ENCODE data around the gene SESN3. TPM values are rescaled to one million over a fixed set of nuclear protein-coding genes. Genes with fewer than 3 reads are reported as not detected.
"Not testable (repeated sequence)": the region's sequence is repeated elsewhere in the genome, so short reads cannot be mapped to it uniquely, and the experiment has no call there.

SESN3 gene
- total RNA-seq, 2 experiments from 2014 or later: 8.4 to 12.3 TPM

GRCh38 chr11:95219599-95219998 is 11.4 kb downstream of the SESN3 start:
- ChIA-PET POLR2A (no interaction called here), CTCF (no interaction called here)
- Mint-ChIP-seq H3K4me3 (no peak overlapping the region), H3K9me3 (ENCODE audit: low read depth) (no peaks in the 10 kb centered on the region), H3K4me1 (peaks cover 20% of the 10 kb centered on the region), H3K36me3 (ENCODE audit: low read depth) (peaks cover 4% of the 10 kb centered on the region), H3K27ac (no peak overlapping the region), H3K27me3 (no peaks in the 10 kb centered on the region)
- DNase-seq (no peak), ATAC-seq (no peak)
- intact Hi-C loops (cut with DNase I, micrococcal nuclease): no loop called here

- H3K36me3 Mint-ChIP-seq (ENCODE audit: low read depth): peaks cover 4% of the 10 kb centered on the region
- ATAC-seq (no peak), DNase-seq (no peak)
- POLR2A ChIA-PET: no interaction called here
- no peak overlapping the region for H3K27ac Mint-ChIP-seq
- no peak overlapping the region for H3K4me3 Mint-ChIP-seq
- H3K27me3 Mint-ChIP-seq: no peaks in the 10 kb centered on the region
- intact Hi-C loops (cut with DNase I, micrococcal nuclease): no loop called here
- CTCF ChIA-PET: no interaction called here
- H3K4me1 Mint-ChIP-seq: peaks cover 23% of the 10 kb centered on the region
- H3K9me3 Mint-ChIP-seq (ENCODE audit: low read depth): no peaks in the 10 kb centered on the region
Observed at GRCh38 chr11:95218149-95218548, 12.9 kb downstream of the SESN3 start.

- intact Hi-C loops (cut with DNase I, micrococcal nuclease): no loop called here
- ChIA-PET POLR2A (interaction anchor here (0.6 kb wide), 1 partner anchor 561 kb away, joined by 3 read pairs; no protein-coding TSS in a partner anchor), CTCF (interaction anchor here (0.6 to 1.8 kb wide), 5 partner anchors 11 to 505 kb away, joined by 3 to 6 read pairs (median 3); no protein-coding TSS in a partner anchor)
- H3K4me3 Mint-ChIP-seq: no peak overlapping the region
- peaks cover 22% of the 10 kb centered on the region for H3K4me1 Mint-ChIP-seq
- no peak overlapping the region for H3K27ac Mint-ChIP-seq
- H3K27me3 Mint-ChIP-seq: no peaks in the 10 kb centered on the region
- ATAC-seq: no peak
- no peak for DNase-seq
- H3K9me3 Mint-ChIP-seq (ENCODE audit: low read depth): peaks cover 3% of the 10 kb centered on the region
- peaks cover 16% of the 10 kb centered on the region for H3K36me3 Mint-ChIP-seq (ENCODE audit: low read depth)
Observed at GRCh38 chr11:95212609-95213008, 18.4 kb downstream of the SESN3 start.

DNA sequence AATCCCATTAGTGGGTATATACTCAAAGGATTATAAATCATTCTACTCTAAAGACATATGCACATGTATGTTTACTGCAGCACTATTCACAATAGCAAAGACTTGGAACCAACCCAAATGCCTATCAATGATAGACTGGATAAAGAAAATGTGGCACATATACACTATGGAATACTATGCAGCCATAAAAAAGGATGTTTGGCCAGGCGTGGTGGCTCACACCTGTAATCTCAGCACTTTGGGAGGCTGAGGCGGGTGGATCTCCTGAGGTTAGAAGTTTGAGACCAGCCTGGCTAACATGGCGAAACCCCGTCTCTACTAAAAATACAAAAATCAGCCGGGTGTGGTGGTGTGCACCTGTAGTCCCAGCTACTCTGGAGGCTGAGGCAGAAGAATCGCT is 21.5 kb downstream of the SESN3 start:
- ATAC-seq; H3K4me3 Mint-ChIP-seq; H3K27ac Mint-ChIP-seq; H3K27me3 Mint-ChIP-seq; H3K9me3 Mint-ChIP-seq (ENCODE audit: low read depth); intact Hi-C loops (cut with DNase I, micrococcal nuclease); DNase-seq: not testable (repeated sequence)
- CTCF ChIA-PET: interaction anchor here (2.9 kb wide), 1 partner anchor 10 kb away, joined by 13 read pairs; no protein-coding TSS in a partner anchor
- H3K4me1 Mint-ChIP-seq: peaks cover 29% of the 10 kb centered on the region
- H3K36me3 Mint-ChIP-seq (ENCODE audit: low read depth): peaks cover 16% of the 10 kb centered on the region
- POLR2A ChIA-PET: interaction anchor here (0.6 kb wide), 1 partner anchor 233 kb away, joined by 6 read pairs; no protein-coding TSS in a partner anchor

GRCh38 chr11:95200781-95201457 is 30.1 kb downstream of the SESN3 start:
- Mint-ChIP-seq H3K4me3 (no peak overlapping the region), H3K9me3 (ENCODE audit: low read depth) (no peaks in the 10 kb centered on the region), H3K27me3 (no peaks in the 10 kb centered on the region), H3K27ac (no peak overlapping the region), H3K36me3 (ENCODE audit: low read depth) (no peaks in the 10 kb centered on the region), H3K4me1 (peaks cover 46% of the 10 kb centered on the region)
- POLR2A ChIA-PET: interaction anchor here (1.2 kb wide), 1 partner anchor 30 kb away, joined by 3 read pairs; the partner anchor contains the start of gene SESN3
- intact Hi-C loops (cut with DNase I, micrococcal nuclease): no loop called here
- CTCF ChIA-PET: interaction anchor here (0.6 to 3.4 kb wide), 11 partner anchors 10 to 565 kb away, joined by 3 to 13 read pairs (median 3); no protein-coding TSS in a partner anchor
- ATAC-seq (peak; percentile 64), DNase-seq (no peak)

DNA sequence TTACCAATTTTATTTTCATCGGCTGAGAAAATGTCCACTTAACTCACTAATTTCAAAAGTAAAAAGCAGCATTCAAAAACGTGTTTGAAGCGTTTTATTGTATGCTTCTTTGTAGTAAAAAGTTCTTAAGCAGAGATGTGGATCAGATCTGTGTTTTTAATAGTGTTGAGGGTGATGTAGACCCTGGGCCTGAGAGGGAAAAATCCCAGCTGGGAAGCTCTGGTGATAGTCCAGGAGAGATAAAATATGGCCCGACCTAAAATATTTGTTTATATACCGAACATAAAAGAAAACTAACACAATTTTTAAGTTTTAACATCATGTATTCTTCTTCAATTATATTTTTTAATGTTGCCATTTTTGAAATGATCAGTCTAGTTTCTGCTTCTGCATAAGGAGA is 35.2 kb downstream of the SESN3 start:
- no peaks in the 10 kb centered on the region for H3K9me3 Mint-ChIP-seq (ENCODE audit: low read depth)
- intact Hi-C loops (cut with DNase I, micrococcal nuclease): no loop called here
- ChIA-PET CTCF (no interaction called here), POLR2A (no interaction called here)
- ATAC-seq: no peak
- DNase-seq: no peak
- H3K36me3 Mint-ChIP-seq (ENCODE audit: low read depth): peaks cover 6% of the 10 kb centered on the region
- H3K4me1 Mint-ChIP-seq: peaks cover 35% of the 10 kb centered on the region
- no peak overlapping the region for H3K4me3 Mint-ChIP-seq
- no peaks in the 10 kb centered on the region for H3K27me3 Mint-ChIP-seq
- H3K27ac Mint-ChIP-seq: no peak overlapping the region

DNA sequence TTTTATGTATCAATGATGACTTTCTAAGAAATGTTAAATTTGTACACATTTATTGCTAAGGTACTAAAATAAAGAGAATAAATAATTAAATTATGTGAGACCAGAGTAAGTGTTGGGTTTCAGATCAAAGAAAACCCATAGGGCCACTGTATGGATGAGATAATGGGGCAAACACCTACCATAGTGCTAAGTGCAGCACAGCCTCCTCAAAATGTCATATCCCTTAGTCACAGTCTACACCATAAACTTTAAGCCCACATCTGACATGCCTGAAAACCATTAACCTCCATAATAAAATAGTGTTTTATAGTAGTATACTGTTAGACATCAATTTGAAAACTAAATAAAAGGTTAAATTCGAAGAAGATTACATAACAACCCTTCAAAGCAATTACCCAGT is 37.5 kb downstream of the SESN3 start:
- peaks cover 12% of the 10 kb centered on the region for H3K36me3 Mint-ChIP-seq (ENCODE audit: low read depth)
- ATAC-seq: peak; percentile 61
- intact Hi-C loops (cut with DNase I, micrococcal nuclease): no loop called here
- no peak overlapping the region for H3K4me3 Mint-ChIP-seq
- H3K27me3 Mint-ChIP-seq: no peaks in the 10 kb centered on the region
- ChIA-PET CTCF (no interaction called here), POLR2A (no interaction called here)
- H3K4me1 Mint-ChIP-seq: peaks cover 35% of the 10 kb centered on the region
- DNase-seq: no peak
- H3K9me3 Mint-ChIP-seq (ENCODE audit: low read depth): no peaks in the 10 kb centered on the region
- H3K27ac Mint-ChIP-seq: no peak overlapping the region

GRCh38 chr11:95192717-95193116 is 38.3 kb downstream of the SESN3 start:
- intact Hi-C loops (cut with DNase I, micrococcal nuclease): no loop called here
- ChIA-PET CTCF (interaction anchor here (1.0 to 1.4 kb wide), 2 partner anchors 11 to 34 kb away, joined by 4 to 5 read pairs; no protein-coding TSS in a partner anchor), POLR2A (no interaction called here)
- no peak overlapping the region for H3K27ac Mint-ChIP-seq
- no peak for ATAC-seq
- no peak overlapping the region for H3K4me3 Mint-ChIP-seq
- H3K9me3 Mint-ChIP-seq (ENCODE audit: low read depth): no peaks in the 10 kb centered on the region
- DNase-seq: no peak
- H3K4me1 Mint-ChIP-seq: peaks cover 33% of the 10 kb centered on the region
- H3K27me3 Mint-ChIP-seq: no peaks in the 10 kb centered on the region
- peaks cover 14% of the 10 kb centered on the region for H3K36me3 Mint-ChIP-seq (ENCODE audit: low read depth)

DNA sequence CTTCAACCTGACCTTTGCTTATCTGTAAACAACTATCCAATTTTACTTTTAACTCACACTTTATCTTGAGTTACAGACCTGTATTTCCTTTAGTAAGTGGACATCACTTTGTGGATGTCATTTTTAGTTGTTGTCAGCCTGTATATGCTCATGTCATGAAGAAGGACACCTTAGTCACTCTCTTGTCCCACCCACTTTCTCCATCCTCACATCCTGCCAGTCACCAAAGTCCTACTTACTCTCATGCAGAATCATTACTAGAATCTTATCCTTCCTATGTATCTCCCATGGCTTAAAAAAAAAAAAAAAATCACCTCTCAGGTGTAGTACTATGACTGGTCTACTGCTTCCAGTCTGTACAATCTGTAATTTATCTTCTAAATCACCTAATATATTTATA is 43.3 kb downstream of the SESN3 start:
- Mint-ChIP-seq H3K9me3 (ENCODE audit: low read depth) (no peaks in the 10 kb centered on the region), H3K27me3 (no peaks in the 10 kb centered on the region), H3K36me3 (ENCODE audit: low read depth) (peaks cover 27% of the 10 kb centered on the region), H3K27ac (peak overlapping the region; percentile 16), H3K4me1 (peaks cover 21% of the 10 kb centered on the region), H3K4me3 (no peak overlapping the region)
- peak; percentile 13 for DNase-seq
- POLR2A ChIA-PET: no interaction called here
- intact Hi-C loops (cut with DNase I, micrococcal nuclease): no loop called here
- CTCF ChIA-PET: interaction anchor here (0.6 to 0.7 kb wide), 2 partner anchors 657 to 1865 kb away, joined by 3 to 4 read pairs; no protein-coding TSS in a partner anchor
- ATAC-seq: peak; percentile 90

DNA sequence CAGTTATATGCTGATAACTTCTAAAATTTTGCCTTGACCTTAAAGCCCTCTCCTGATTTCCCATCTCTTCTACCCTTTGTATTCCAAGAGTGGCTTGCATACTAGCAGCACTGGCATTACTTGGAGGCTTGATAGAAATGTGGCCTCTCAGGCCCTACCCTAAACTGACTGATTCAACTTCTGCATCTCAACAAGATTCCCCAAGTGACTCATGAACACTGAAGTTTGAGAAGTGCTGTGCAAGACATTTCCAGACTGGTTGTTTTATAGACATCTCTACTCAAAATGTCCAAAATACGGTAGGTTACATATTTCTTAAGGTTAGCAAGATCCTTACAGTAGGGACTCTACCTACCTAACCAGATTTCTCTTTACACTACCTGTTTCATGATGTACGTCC is 48.6 kb downstream of the SESN3 start:
- DNase-seq: no peak
- Mint-ChIP-seq H3K36me3 (ENCODE audit: low read depth) (peaks cover 14% of the 10 kb centered on the region), H3K27me3 (no peaks in the 10 kb centered on the region), H3K27ac (peak overlapping the region; percentile 9), H3K9me3 (ENCODE audit: low read depth) (no peaks in the 10 kb centered on the region), H3K4me3 (no peak overlapping the region), H3K4me1 (peaks cover 19% of the 10 kb centered on the region)
- peak; percentile 89 for ATAC-seq
- intact Hi-C loops (cut with DNase I, micrococcal nuclease): no loop called here
- CTCF ChIA-PET: interaction anchor here (1.0 kb wide), 1 partner anchor 10 kb away, joined by 4 read pairs; no protein-coding TSS in a partner anchor
- POLR2A ChIA-PET: no interaction called here

DNA sequence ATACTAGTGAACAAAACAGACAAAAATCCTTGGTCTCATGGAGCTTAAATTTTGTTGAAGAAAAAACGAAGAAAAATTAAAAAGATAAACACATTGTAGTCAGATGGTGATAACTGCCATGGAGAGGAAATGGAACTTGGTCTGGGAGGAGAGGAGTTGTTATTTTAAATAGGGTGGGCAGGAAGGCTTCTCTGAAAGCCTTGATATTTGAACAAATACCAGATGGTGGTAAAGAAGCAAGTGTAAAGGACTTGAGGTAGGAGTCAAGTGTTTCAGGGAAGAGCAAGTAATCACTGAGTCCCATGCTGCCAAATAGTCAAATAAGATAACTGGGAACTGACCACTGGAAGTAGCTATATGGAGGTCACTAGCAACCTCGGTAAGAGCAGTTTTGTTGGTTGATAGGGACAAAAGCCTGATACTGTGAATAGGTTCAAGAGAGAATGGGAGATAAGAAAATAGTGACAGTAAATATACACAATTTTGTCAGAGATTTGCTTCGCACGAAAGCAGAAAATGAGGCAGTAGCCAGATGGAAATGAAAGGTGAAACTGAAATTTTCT is 55.1 kb downstream of the SESN3 start:
- Mint-ChIP-seq H3K9me3 (ENCODE audit: low read depth) (no peaks in the 10 kb centered on the region), H3K27ac (no peak overlapping the region), H3K4me3 (no peak overlapping the region), H3K4me1 (peaks cover 3% of the 10 kb centered on the region), H3K36me3 (ENCODE audit: low read depth) (peaks cover 10% of the 10 kb centered on the region), H3K27me3 (no peaks in the 10 kb centered on the region)
- DNase-seq (no peak), ATAC-seq (no peak)
- intact Hi-C loops (cut with DNase I, micrococcal nuclease): no loop called here
- ChIA-PET CTCF (interaction anchor here (1.2 to 1.7 kb wide), 3 partner anchors 10 to 16 kb away, joined by 3 to 5 read pairs (median 3); no protein-coding TSS in a partner anchor), POLR2A (no interaction called here)

GRCh38 chr11:95170294-95170693 is 60.7 kb downstream of the SESN3 start:
- ChIA-PET CTCF (interaction anchor here (0.8 to 1.5 kb wide), 2 partner anchors 10 to 666 kb away, joined by 3 to 6 read pairs; no protein-coding TSS in a partner anchor), POLR2A (no interaction called here)
- intact Hi-C loops (cut with DNase I, micrococcal nuclease): no loop called here
- Mint-ChIP-seq H3K27me3 (no peaks in the 10 kb centered on the region), H3K4me1 (peaks cover 2% of the 10 kb centered on the region), H3K4me3 (no peak overlapping the region), H3K27ac (no peak overlapping the region), H3K9me3 (ENCODE audit: low read depth) (no peaks in the 10 kb centered on the region), H3K36me3 (ENCODE audit: low read depth) (peaks cover 4% of the 10 kb centered on the region)
- DNase-seq (no peak), ATAC-seq (no peak)
